Measurements from ENCODE around the gene GPR161.
"Not testable (repeated sequence)": the region's sequence is repeated elsewhere in the genome, so short reads cannot be mapped to it uniquely, and the experiment has no call there.

DNA sequence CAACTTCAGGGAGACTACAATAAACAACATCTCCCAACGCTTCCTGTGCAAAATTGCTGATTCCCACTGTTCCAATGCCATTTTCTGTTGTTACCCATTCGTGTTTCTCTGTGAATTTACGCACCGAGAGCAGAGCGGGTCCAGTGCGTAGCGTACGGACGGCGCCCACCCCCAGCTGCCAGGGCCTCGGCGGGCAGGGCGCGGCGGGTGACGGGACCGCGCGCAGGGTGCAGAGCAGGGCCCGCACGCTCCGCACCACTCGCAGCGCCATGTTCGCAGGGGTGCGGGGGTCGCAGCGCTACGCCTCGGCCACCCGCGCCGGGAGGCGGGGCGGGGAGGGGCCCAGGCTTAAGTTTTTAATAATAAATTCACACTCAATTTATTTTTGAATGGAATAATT lies 80.6 kb downstream of the GPR161 start:
- TF ChIP-seq EZH2 (IDR thresholded peaks at IDR 0.05; ENCODE audit: insufficient read depth, poor library complexity, severe bottlenecking); EZH2phosphoT487 (IDR thresholded peaks at IDR 0.05; ENCODE audit: insufficient read depth, low read depth): not testable (repeated sequence)
